Peyer's patch (tissue), 4 donors: ENCODE results near the gene NPHP3.

Experiments used
- CTCF ChIP-seq, 6 experiments: fragments of 450-650 bp in 4 of 6; fragments of 200-600 bp in 2 of 6; sonication (generic) in 1 of 6; IDR thresholded peaks; one replicate each; pipeline ENCODE4 v1.5.1; 2017 to 2019; ENCODE audit warnings: antibody characterized with exemption in 6 of 6, mild to moderate bottlenecking in 3 of 6, moderate library complexity in 1 of 6
- POLR2A ChIP-seq, 2 donors: fragments of 450-650 bp; IDR thresholded peaks; one replicate each; pipeline ENCODE4 v1.5.1; 2017; ENCODE audit warnings: antibody characterized with exemption in 2 of 2, mild to moderate bottlenecking in 2 of 2, moderate library complexity in 2 of 2

GRCh38 chr3:132645058-132645457 is 77.2 kb downstream of the NPHP3 start:
- TF ChIP-seq CTCF (IDR thresholded peaks at IDR 0.05), result no peak
- no peak for TF ChIP-seq POLR2A (IDR thresholded peaks at IDR 0.05)
